ENCODE results near the gene CPA4. TPM values are rescaled to one million over a fixed set of nuclear protein-coding genes. Genes with fewer than 3 reads are reported as not detected.

CPA4 gene
- total RNA-seq, 4 donors from 2014 or later = not detected

DNA sequence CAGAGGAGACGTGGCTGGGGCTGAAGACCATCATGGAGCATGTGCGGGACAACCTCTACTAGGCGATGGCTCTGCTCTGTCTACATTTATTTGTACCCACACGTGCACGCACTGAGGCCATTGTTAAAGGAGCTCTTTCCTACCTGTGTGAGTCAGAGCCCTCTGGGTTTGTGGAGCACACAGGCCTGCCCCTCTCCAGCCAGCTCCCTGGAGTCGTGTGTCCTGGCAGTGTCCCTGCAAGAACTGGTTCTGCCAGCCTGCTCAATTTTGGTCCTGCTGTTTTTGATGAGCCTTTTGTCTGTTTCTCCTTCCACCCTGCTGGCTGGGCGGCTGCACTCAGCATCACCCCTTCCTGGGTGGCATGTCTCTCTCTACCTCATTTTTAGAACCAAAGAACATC, 29.7 kb downstream of the CPA4 start:
- Histone ChIP-seq H3K27me3 (no peaks in the 10 kb centered on the region), H3K36me3 (no peaks in the 10 kb centered on the region), H3K9me3 (no peaks in the 10 kb centered on the region), H3K27ac (no peak overlapping the region), H3K4me3 (no peak overlapping the region), H3K4me1 (no peaks in the 10 kb centered on the region)
- intact Hi-C loops (cut with DNase I; ENCODE audit: low total_unique reads) (no loop called here), in situ Hi-C loops (cut with MboI; ENCODE audit: low pct_ligation_motif_present in 1 of 4, low pct_unique_long_range_greater_than_20kb in 1 of 4, low sequenced_read_pairs in 3 of 4) (no loop called here)
- no peak for TF ChIP-seq EP300 (IDR thresholded peaks at IDR 0.05; ENCODE audit: low read depth)
- no peak for TF ChIP-seq POLR2AphosphoS5 (IDR thresholded peaks at IDR 0.05)
- TF ChIP-seq POLR2A (IDR thresholded peaks at IDR 0.05) = no peak
- TF ChIP-seq, protein P1, sequence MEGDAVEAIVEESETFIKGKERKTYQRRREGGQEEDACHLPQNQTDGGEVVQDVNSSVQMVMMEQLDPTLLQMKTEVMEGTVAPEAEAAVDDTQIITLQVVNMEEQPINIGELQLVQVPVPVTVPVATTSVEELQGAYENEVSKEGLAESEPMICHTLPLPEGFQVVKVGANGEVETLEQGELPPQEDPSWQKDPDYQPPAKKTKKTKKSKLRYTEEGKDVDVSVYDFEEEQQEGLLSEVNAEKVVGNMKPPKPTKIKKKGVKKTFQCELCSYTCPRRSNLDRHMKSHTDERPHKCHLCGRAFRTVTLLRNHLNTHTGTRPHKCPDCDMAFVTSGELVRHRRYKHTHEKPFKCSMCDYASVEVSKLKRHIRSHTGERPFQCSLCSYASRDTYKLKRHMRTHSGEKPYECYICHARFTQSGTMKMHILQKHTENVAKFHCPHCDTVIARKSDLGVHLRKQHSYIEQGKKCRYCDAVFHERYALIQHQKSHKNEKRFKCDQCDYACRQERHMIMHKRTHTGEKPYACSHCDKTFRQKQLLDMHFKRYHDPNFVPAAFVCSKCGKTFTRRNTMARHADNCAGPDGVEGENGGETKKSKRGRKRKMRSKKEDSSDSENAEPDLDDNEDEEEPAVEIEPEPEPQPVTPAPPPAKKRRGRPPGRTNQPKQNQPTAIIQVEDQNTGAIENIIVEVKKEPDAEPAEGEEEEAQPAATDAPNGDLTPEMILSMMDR (IDR thresholded peaks at IDR 0.05) = no peak
- no peak for DNase-seq
- WGBS, 2 donors (ENCODE audit: low coverage in 1 of 2) = 93 to 100% methylated on average over 1 to 7 of the region's 7 CpGs

DNA sequence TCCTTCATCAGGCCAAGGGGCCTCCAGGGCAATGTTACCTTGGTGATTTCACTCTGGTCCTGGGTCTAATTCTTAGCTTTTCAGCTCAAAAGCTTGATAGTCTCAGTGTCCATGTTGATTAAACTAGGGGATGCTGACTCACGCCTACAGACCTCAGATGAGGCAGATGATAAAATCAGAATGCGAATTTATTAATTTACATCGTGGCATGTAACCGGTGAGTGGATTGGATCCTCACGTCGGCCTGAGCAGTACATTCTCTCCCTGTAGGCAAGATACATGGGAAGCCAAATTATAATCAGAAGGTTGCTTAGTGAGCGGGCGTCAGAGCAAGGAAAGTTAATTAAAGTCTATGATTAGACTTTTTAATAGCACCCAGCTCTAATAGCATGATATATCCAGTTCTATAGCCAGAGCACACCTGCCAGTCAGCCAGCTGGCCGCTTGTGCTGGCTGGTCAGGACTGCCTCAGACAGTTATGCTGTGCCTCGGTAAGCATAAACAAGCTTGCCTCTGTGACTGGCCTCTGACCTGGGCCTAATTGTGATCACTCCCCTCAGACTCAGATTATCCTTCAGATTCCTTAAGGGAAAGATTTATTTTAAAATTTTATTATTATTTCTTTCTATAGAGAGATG, 31.5 kb downstream of the CPA4 start:
- 89 to 90% methylated on average over 8 to 10 of the region's 10 CpGs for WGBS, 2 donors (ENCODE audit: low coverage in 1 of 2)
- Histone ChIP-seq H3K27me3 (no peaks in the 10 kb centered on the region), H3K27ac (no peak overlapping the region), H3K36me3 (no peaks in the 10 kb centered on the region), H3K4me1 (no peaks in the 10 kb centered on the region), H3K9me3 (no peaks in the 10 kb centered on the region), H3K4me3 (no peak overlapping the region)
- TF ChIP-seq POLR2AphosphoS5 (IDR thresholded peaks at IDR 0.05) = no peak
- DNase-seq = no peak
- in situ Hi-C loops (cut with MboI; ENCODE audit: low pct_ligation_motif_present in 1 of 4, low pct_unique_long_range_greater_than_20kb in 1 of 4, low sequenced_read_pairs in 3 of 4) = no loop called here
- intact Hi-C loops (cut with DNase I; ENCODE audit: low total_unique reads) = no loop called here

DNA sequence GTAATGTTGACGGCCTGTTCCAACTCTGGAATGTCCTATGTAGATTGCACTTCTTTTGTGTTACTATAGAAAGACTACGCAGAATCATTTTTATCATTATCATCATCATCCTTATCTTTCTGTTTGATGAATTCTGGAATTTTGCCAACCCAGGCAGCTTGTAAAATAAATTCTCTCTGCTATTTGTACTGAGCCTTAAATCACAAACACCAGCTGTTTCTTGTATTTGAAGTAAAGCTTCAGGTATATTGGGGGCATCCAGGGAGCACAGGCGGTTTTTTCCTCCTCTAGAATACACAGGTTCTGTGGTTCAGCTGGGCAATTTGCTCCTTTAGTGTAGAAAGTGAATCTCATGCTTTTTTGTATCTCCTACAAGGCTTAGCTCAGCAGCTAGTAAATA, 36.7 kb downstream of the CPA4 start:
- H3K27ac ChIP-seq = no peak overlapping the region
- H3K4me3 ChIP-seq = no peak overlapping the region
- intact Hi-C loops (cut with DNase I; ENCODE audit: low total_unique reads) (no loop called here), in situ Hi-C loops (cut with MboI; ENCODE audit: low pct_ligation_motif_present in 1 of 4, low pct_unique_long_range_greater_than_20kb in 1 of 4, low sequenced_read_pairs in 3 of 4) (no loop called here)
- no peaks in the 10 kb centered on the region for H3K9me3 ChIP-seq
- TF ChIP-seq POLR2AphosphoS5 (IDR thresholded peaks at IDR 0.05) = no peak
- TF ChIP-seq POLR2A (IDR thresholded peaks at IDR 0.05) = no peak
- TF ChIP-seq, protein P1 (IDR thresholded peaks at IDR 0.05) = no peak
- no peak for TF ChIP-seq EP300 (IDR thresholded peaks at IDR 0.05; ENCODE audit: low read depth)
- no peaks in the 10 kb centered on the region for H3K27me3 ChIP-seq
- H3K36me3 ChIP-seq = no peaks in the 10 kb centered on the region
- DNase-seq = no peak
- WGBS, 2 donors (ENCODE audit: low coverage in 1 of 2) = 50 to 63% methylated on average over 2 to 3 of the region's 3 CpGs
- H3K4me1 ChIP-seq = no peaks in the 10 kb centered on the region

DNA sequence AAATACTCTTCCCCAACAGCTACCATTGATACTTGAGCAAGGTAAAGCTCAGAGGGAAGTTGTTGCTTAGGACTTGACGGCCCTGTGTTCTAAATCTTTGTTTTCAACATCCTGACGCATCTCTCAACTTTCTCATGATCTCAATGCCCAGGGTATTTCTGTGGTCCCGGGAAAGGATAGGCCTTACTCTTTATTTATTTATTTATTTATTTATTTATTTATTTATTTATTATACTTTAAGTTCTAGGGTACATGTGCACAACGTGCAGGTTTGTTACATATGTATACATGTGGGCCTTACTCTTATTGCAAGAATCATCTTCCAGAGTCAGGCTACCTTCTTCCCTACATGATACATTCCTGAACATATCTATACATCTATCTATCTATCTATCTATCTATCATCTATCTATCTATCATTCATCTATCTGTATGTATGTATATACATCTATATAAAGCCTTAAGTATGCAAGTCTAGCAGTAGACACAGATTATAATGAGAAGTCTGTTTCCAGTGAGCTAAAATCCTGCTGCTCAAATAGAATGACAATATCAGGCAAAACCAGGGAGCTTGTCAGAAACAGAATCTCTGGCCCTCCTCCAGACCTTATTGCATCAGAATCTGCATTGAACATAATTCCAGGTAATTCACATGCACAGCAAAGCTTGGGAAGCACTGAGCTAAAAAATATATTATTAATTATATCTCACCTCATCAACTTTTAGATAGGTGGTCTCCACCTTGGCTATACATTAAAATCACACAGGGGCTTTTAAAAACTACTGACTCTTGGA, 39.5 kb downstream of the CPA4 start:
- no peaks in the 10 kb centered on the region for H3K27me3 ChIP-seq
- 94 to 100% methylated on average over 3 to 4 of the region's 4 CpGs for WGBS, 2 donors (ENCODE audit: low coverage in 1 of 2)
- no peaks in the 10 kb centered on the region for H3K36me3 ChIP-seq
- no peak overlapping the region for H3K27ac ChIP-seq
- no peaks in the 10 kb centered on the region for H3K9me3 ChIP-seq
- in situ Hi-C loops (cut with MboI; ENCODE audit: low pct_ligation_motif_present in 1 of 4, low pct_unique_long_range_greater_than_20kb in 1 of 4, low sequenced_read_pairs in 3 of 4) (no loop called here), intact Hi-C loops (cut with DNase I; ENCODE audit: low total_unique reads) (no loop called here)
- no peaks in the 10 kb centered on the region for H3K4me1 ChIP-seq
- no peak for TF ChIP-seq POLR2A (IDR thresholded peaks at IDR 0.05)
- TF ChIP-seq, protein P1 (IDR thresholded peaks at IDR 0.05) = no peak
- TF ChIP-seq POLR2AphosphoS5 (IDR thresholded peaks at IDR 0.05) = no peak
- TF ChIP-seq EP300 (IDR thresholded peaks at IDR 0.05; ENCODE audit: low read depth) = no peak
- no peak overlapping the region for H3K4me3 ChIP-seq
- no peak for DNase-seq

All from transverse colon (tissue), 4 donors.